Measurements from ENCODE around the gene MDC1.

DNA sequence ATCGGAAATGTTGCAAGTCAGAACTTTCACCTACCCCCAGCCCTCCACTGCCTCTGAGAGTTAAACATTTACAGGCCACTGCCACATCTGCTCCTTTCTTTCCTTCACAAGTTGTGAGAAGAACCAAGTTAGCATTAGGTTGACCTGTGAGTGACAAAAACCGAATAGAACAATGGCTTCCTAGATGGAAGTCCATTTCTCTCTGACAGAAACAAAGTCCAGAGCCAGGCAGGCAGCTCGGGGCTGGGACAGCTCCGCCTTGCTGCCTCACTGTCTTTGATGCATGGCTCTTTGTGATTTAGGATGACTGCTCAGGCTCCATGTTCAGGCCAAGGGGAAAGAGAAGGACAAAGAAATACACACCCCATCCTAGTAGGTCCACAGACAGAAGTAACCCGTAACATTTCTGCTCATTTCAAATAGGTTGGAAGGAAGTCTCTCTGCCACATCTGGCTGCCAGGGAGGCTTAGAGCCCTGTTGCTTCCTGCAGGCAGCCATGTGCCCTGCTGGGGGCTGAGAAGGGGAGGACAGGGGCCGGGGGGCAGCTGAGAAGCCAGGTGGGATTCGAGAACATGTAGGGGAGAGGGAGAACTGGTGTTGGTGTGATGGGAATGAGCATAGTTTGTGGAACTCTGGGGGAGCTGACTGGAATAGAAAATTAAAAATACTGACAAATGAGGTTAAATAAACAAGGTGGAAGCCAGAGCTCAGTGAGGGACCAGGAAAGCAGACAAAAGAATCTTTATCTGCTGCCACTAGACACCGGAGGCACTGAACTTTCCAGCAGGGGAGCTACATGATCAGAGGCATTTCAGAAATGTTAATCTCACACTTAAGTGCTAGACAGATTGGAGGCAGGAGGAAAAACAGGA is 46.8 kb upstream of the MDC1 start:
- no peak for TF ChIP-seq CTCF (IDR thresholded peaks at IDR 0.05)
- TF ChIP-seq ZFX (IDR thresholded peaks at IDR 0.05; ENCODE audit: borderline replicate concordance): no peak
